ENCODE data around the gene STAT6.
A peak's percentile ranks its signal among the peaks of the same experiment; 100 is the strongest.

Gene STAT6

DNA sequence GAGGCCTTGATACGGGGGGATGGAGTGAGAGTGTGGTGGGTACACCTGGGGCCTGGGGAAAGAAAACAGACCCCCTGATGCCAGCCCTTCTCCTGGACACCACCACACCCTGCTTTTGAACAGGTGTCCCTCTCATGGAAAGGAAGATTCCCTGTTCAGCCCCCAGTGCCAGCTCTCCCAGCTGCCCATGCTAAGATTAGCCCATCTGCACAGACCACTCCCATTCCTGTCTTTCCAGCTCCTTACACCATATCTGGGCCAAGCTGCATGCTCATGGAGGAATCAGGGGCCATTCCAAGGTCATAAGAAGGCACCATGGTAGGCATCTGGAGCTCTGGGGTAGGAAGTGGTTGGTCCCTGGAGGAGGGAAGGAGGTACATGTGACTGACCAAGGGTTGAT, 12.6 kb downstream of the STAT6 start:
- no CpG with 5 or more reads among the region's 1 CpG for WGBS, 2 experiments (ENCODE audit: insufficient coverage in 2 of 2)
- Histone ChIP-seq H3K27ac (ENCODE audit: low read depth, low read length, severe bottlenecking) (no peak overlapping the region), H3K4me1 (ENCODE audit: control insufficient read depth, insufficient read depth, low read length, poor library complexity, severe bottlenecking) (peaks cover 29% of the 10 kb centered on the region), H3K4me3 (ENCODE audit: extremely low read depth, insufficient read depth, low read length, poor library complexity, severe bottlenecking) (no peak overlapping the region), H3K9me3 (ENCODE audit: control insufficient read depth, low read length) (no peaks in the 10 kb centered on the region), H3K36me3 (ENCODE audit: control insufficient read depth, insufficient read depth, low read length) (peaks cover 53% of the 10 kb centered on the region)

DNA sequence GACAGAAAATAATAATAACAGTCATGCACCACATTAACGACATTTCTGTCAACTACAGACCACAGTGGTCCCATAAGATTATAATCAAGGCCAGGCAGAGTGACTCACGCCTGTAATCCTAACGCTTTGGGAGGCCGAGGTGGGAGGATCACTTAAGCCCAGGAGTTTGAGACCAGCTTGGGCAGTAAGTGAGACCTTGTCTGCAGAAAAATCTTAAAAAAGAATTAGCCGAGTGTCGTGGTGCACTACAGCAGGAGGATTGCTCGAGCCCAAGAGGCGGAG, 13.7 kb downstream of the STAT6 start:
- 92 to 94% methylated on average over 8 of the region's 8 CpGs for WGBS, 2 experiments (ENCODE audit: insufficient coverage in 2 of 2)
- no peaks in the 10 kb centered on the region for H3K9me3 ChIP-seq (ENCODE audit: control insufficient read depth, low read length)
- H3K4me1 ChIP-seq (ENCODE audit: control insufficient read depth, insufficient read depth, low read length, poor library complexity, severe bottlenecking), result peaks cover 34% of the 10 kb centered on the region
- H3K4me3 ChIP-seq (ENCODE audit: extremely low read depth, insufficient read depth, low read length, poor library complexity, severe bottlenecking), result no peak overlapping the region
- peak overlapping the region; percentile 23 for H3K27ac ChIP-seq (ENCODE audit: low read depth, low read length, severe bottlenecking)
- H3K36me3 ChIP-seq (ENCODE audit: control insufficient read depth, insufficient read depth, low read length), result peaks cover 63% of the 10 kb centered on the region

GRCh38 chr12:57096748-57097553, 14.2 kb downstream of the STAT6 start:
- Histone ChIP-seq H3K9me3 (ENCODE audit: control insufficient read depth, low read length) (no peaks in the 10 kb centered on the region), H3K4me3 (ENCODE audit: extremely low read depth, insufficient read depth, low read length, poor library complexity, severe bottlenecking) (no peak overlapping the region), H3K36me3 (ENCODE audit: control insufficient read depth, insufficient read depth, low read length) (peaks cover 68% of the 10 kb centered on the region), H3K4me1 (ENCODE audit: control insufficient read depth, insufficient read depth, low read length, poor library complexity, severe bottlenecking) (peaks cover 34% of the 10 kb centered on the region), H3K27ac (ENCODE audit: low read depth, low read length, severe bottlenecking) (peak overlapping the region; percentile 23)
- WGBS, 2 experiments (ENCODE audit: insufficient coverage in 2 of 2), result 96 to 100% methylated on average over 5 to 7 of the region's 8 CpGs

DNA sequence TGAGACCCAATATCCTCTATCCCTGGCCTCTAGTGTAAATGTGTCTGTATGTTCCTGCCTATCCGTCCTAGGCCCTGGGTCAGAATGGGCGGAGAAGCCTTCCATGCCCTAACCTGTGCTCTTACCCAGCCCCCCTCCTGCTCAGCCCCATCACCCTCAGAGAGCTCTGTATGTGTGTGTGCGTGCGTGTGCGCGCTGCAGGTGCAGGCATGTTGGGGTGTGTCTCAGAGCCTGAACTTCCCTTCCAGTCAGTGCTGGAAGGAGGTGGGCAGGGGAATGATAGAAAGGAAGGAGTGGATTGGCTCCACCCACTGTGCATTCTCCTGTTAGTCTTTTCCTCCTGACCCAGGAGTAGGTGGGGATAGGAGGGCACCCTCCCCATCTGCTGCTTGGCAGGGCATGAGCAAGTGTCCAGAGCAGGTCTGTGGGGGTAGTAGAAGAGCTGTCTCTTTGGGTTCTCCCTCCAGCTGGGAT, 15.0 kb downstream of the STAT6 start:
- Histone ChIP-seq H3K27ac (ENCODE audit: low read depth, low read length, severe bottlenecking) (no peak overlapping the region), H3K4me3 (ENCODE audit: extremely low read depth, insufficient read depth, low read length, poor library complexity, severe bottlenecking) (no peak overlapping the region), H3K9me3 (ENCODE audit: control insufficient read depth, low read length) (no peaks in the 10 kb centered on the region), H3K36me3 (ENCODE audit: control insufficient read depth, insufficient read depth, low read length) (peaks cover 76% of the 10 kb centered on the region), H3K4me1 (ENCODE audit: control insufficient read depth, insufficient read depth, low read length, poor library complexity, severe bottlenecking) (peaks cover 41% of the 10 kb centered on the region)
- WGBS, 2 experiments (ENCODE audit: insufficient coverage in 2 of 2), result 97 to 100% methylated on average over 1 to 5 of the region's 6 CpGs

DNA sequence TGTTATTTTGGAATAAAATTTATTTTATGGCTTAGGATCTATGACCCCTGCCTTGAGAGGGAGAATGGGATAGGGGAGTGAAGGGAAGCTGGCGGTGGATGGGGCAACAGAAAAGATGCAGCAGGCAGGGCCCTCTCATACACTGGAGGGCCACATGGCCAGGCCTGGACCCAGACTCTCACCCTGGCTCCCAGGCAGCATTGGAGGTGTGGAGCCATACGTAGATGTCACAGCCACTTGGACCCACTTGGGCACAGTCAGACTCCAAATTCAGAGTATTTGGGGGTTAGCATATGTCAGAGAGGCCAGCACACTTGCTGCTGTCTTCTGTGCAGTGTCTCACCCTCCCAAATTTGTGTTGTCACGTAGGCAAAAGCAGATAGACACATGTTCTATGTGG, 15.7 kb downstream of the STAT6 start:
- Histone ChIP-seq H3K4me1 (ENCODE audit: control insufficient read depth, insufficient read depth, low read length, poor library complexity, severe bottlenecking) (peaks cover 44% of the 10 kb centered on the region), H3K27ac (ENCODE audit: low read depth, low read length, severe bottlenecking) (peak overlapping the region; percentile 23), H3K9me3 (ENCODE audit: control insufficient read depth, low read length) (no peaks in the 10 kb centered on the region), H3K36me3 (ENCODE audit: control insufficient read depth, insufficient read depth, low read length) (peaks cover 78% of the 10 kb centered on the region), H3K4me3 (ENCODE audit: extremely low read depth, insufficient read depth, low read length, poor library complexity, severe bottlenecking) (no peak overlapping the region)
- 93 to 100% methylated on average over 3 of the region's 3 CpGs for WGBS, 2 experiments (ENCODE audit: insufficient coverage in 2 of 2)

DNA sequence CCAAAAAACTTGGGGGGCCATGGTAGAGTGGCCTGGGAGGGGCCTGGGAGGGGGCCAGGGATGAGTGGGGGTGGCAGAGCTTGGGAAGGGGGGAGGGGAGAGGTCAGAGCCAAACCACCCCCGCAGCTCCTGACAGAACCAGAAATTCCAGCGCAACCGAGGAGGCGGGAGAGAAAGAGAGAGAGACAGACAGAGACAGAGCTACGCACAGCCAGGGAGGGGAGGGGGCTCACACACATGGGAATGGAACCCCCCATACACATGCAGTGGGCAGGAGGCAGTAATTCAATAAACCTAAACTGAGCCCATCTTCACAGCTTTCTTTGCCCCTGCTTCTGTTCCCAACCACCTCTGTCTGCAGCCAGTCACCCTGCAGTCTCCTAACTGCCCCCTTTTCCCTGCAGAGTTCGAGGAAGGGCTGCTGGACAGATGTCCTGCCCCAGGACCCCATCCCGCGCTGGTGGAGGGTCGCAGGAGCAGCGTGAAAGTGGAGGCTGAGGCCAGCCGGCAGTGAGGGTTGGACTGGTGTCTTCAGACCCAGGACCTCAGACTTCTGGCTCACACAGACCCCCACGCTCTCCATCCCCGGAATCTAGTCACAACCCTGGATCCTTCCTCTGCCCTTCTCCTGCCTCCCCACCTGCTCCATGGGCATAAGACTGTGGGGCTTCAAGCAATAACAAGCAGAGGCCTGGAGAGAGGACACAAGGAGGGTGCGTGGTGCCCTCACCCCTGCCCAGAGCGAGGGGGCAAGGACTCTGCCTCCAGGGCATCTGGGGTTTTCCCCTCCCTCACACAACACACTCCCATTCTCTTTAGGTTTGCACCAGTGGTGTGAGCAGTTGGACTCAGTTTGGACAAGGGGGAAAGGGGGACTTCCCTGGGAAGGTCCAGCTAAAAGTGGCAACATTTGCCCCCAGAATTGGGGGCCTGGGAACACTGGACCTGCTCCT, 16.7 kb downstream of the STAT6 start:
- H3K27ac ChIP-seq (ENCODE audit: low read depth, low read length, severe bottlenecking), result peak overlapping the region; percentile 84
- H3K4me3 ChIP-seq (ENCODE audit: extremely low read depth, insufficient read depth, low read length, poor library complexity, severe bottlenecking), result no peak overlapping the region
- 69 to 79% methylated on average over 5 to 8 of the region's 15 CpGs for WGBS, 2 experiments (ENCODE audit: insufficient coverage in 2 of 2)
- H3K4me1 ChIP-seq (ENCODE audit: control insufficient read depth, insufficient read depth, low read length, poor library complexity, severe bottlenecking), result peaks cover 44% of the 10 kb centered on the region
- H3K36me3 ChIP-seq (ENCODE audit: control insufficient read depth, insufficient read depth, low read length), result peaks cover 75% of the 10 kb centered on the region
- no peaks in the 10 kb centered on the region for H3K9me3 ChIP-seq (ENCODE audit: control insufficient read depth, low read length)

DNA sequence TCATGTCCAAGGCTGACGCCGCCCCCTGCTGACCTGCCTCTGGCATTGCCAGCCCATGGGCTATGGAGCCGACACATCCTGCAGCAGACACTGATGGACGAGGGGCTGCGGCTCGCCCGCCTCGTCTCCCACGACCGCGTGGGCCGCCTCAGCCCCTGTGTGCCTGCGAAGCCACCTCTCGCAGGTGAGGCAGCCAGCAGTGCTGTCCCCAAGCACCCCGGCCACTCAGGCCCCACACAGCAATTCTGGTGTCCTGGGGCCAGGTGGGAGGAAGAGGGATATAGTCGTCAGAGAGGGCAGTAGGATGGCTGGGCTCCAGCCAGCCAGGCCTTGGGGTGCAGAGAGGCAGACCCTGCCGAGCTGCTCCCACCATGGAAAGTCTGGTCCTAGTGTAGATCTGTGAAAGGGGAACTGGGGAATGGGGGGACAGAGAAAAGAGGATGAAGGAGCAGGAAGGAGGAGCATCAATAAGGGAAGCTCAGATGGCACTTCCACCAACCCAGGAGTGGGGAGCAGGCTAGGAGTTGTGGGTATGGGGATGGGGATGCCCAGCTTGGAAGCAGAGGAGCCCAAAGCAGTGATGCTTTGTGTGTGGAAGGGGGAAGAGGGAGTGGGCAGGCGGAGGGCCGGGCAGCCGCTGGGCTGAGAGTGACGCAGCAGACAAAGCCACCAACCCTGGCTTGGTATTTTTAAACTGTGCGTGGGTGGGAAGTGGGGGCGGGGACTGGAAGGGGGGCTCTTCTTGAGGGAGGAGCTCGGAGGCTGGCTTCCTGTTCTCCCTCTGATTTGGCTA, 17.6 kb downstream of the STAT6 start:
- WGBS, 2 experiments (ENCODE audit: insufficient coverage in 2 of 2), result 48 to 49% methylated on average over 15 of the region's 24 CpGs
- H3K4me3 ChIP-seq (ENCODE audit: extremely low read depth, insufficient read depth, low read length, poor library complexity, severe bottlenecking), result no peak overlapping the region
- no peaks in the 10 kb centered on the region for H3K9me3 ChIP-seq (ENCODE audit: control insufficient read depth, low read length)
- H3K36me3 ChIP-seq (ENCODE audit: control insufficient read depth, insufficient read depth, low read length), result peaks cover 67% of the 10 kb centered on the region
- peaks cover 44% of the 10 kb centered on the region for H3K4me1 ChIP-seq (ENCODE audit: control insufficient read depth, insufficient read depth, low read length, poor library complexity, severe bottlenecking)
- H3K27ac ChIP-seq (ENCODE audit: low read depth, low read length, severe bottlenecking), result peak overlapping the region; percentile 84

DNA sequence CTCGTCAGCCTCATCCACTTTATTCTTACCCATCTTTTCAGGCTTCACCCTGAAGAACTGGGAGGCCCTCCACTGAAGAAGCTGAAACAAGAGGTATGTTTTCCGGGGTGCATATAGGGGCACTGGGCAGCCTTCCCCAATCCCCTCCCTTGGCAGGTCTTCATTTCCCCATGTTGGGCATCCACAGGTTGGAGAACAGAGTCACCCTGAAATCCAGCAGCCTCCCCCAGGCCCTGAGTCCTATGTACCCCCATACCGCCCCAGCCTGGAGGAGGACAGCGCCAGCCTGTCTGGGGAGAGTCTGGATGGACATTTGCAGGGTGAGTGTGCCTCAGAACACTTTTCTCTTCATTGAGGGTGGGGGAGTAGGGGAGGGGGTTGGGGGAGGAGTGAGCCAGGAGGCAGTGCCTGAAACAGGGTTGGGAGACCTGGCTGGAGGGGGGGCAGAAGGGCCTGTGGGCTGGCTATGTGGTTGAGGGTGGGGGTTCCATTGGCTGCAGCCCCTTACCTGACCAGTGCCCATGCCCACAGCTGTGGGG, 18.2 kb downstream of the STAT6 start:
- WGBS, 2 experiments (ENCODE audit: insufficient coverage in 2 of 2), result 90 to 100% methylated on average over 2 to 4 of the region's 4 CpGs
- H3K36me3 ChIP-seq (ENCODE audit: control insufficient read depth, insufficient read depth, low read length), result peaks cover 64% of the 10 kb centered on the region
- H3K4me1 ChIP-seq (ENCODE audit: control insufficient read depth, insufficient read depth, low read length, poor library complexity, severe bottlenecking), result peaks cover 44% of the 10 kb centered on the region
- H3K4me3 ChIP-seq (ENCODE audit: extremely low read depth, insufficient read depth, low read length, poor library complexity, severe bottlenecking), result peak overlapping the region; percentile 2
- peak overlapping the region; percentile 84 for H3K27ac ChIP-seq (ENCODE audit: low read depth, low read length, severe bottlenecking)
- H3K9me3 ChIP-seq (ENCODE audit: control insufficient read depth, low read length), result no peaks in the 10 kb centered on the region

- Histone ChIP-seq H3K27ac (ENCODE audit: low read depth, low read length, severe bottlenecking) (peak overlapping the region; percentile 8), H3K4me3 (ENCODE audit: extremely low read depth, insufficient read depth, low read length, poor library complexity, severe bottlenecking) (no peak overlapping the region), H3K36me3 (ENCODE audit: control insufficient read depth, insufficient read depth, low read length) (peaks cover 62% of the 10 kb centered on the region), H3K9me3 (ENCODE audit: control insufficient read depth, low read length) (no peaks in the 10 kb centered on the region), H3K4me1 (ENCODE audit: control insufficient read depth, insufficient read depth, low read length, poor library complexity, severe bottlenecking) (peaks cover 44% of the 10 kb centered on the region)
- WGBS, 2 experiments (ENCODE audit: insufficient coverage in 2 of 2), result 92 to 95% methylated on average over 5 of the region's 5 CpGs
These were observed 18.7 kb downstream of the STAT6 start for GRCh38 chr12:57092529-57092862.

Data from mesodermal cell (in vitro differentiated cells).